H1 (cell line): ENCODE measurements around the gene RAD51B. TPM values are rescaled to one million over a fixed set of nuclear protein-coding genes. Genes with fewer than 3 reads are reported as not detected.

ENCODE experiments used
- CTCF ChIA-PET: fragments of 300-600 bp; sonication (Branson Sonifier 250); formaldehyde crosslinking; loops from one replicate; lab custom pipeline; 2021; ENCODE audit not compliant: partially characterized antibody; lab: Charles Lee
- POLR2A ChIA-PET: fragments of 300-600 bp; sonication (Branson Sonifier 250); formaldehyde crosslinking; loops from one replicate; lab custom pipeline; 2021; ENCODE audit warnings: inconsistent platforms; ENCODE audit not compliant: partially characterized antibody; lab: Charles Lee
- DNase-seq, 2 experiments: peaks; one replicate each; pipeline versions ENCODE4 v3.0.0 to v3.0.0-alpha.2; 2010 to 2022; ENCODE audit warnings: low spot score in 2 of 2, low read depth in 1 of 2, mixed read lengths in 1 of 2
- FAIRE-seq: peaks from 2 replicates; lab custom pipeline; 2011; peaks lifted over from hg19 to GRCh38; lab: Jason Lieb, UNC
- H2AFZ ChIP-seq: 2 replicates; pipeline ENCODE4 v1.8.1; 2012; ENCODE audit warnings: low read length, inconsistent platforms
- H2AK5ac ChIP-seq: 2 replicates; pipeline ENCODE4 v1.6.1; 2013; ENCODE audit warnings: low read depth, low read length
- H2BK120ac ChIP-seq: replicated peaks from 2 replicates; pipeline ENCODE3; 2013; ENCODE audit warnings: low read depth, low read length, inconsistent platforms
- H2BK12ac ChIP-seq: 2 replicates; pipeline ENCODE4 v1.6.1; 2013; ENCODE audit warnings: low read depth, low read length
- H2BK15ac ChIP-seq: 2 replicates; pipeline ENCODE4 v1.6.1; 2013; ENCODE audit warnings: low read length
- H2BK20ac ChIP-seq: 2 replicates; pipeline ENCODE4 v1.6.1; 2013; ENCODE audit warnings: low read length
- H2BK5ac ChIP-seq: 2 replicates; pipeline ENCODE4 v1.6.1; 2013; ENCODE audit warnings: low read depth, low read length
- H3K14ac ChIP-seq: 2 replicates; pipeline ENCODE4 v1.6.1; 2013; ENCODE audit warnings: inconsistent platforms; ENCODE audit not compliant: insufficient read length
- H3K18ac ChIP-seq: 2 replicates; pipeline ENCODE4 v1.6.1; 2013; ENCODE audit warnings: low read length; ENCODE audit errors: extremely low read depth
- H3K23ac ChIP-seq: 2 replicates; pipeline ENCODE4 v1.6.1; 2013; ENCODE audit warnings: inconsistent platforms; ENCODE audit not compliant: insufficient read length
- H3K23me2 ChIP-seq: 2 replicates; pipeline ENCODE4 v1.6.1; 2013; ENCODE audit warnings: low read depth, low read length
- H3K27ac ChIP-seq: 2 replicates; pipeline ENCODE4 v1.6.1; 2011; ENCODE audit warnings: low read depth, low read length, inconsistent platforms
- H3K27me3 ChIP-seq, 4 experiments: replicated peaks in 1 of 4; 1 replicate in 1 of 4; 2 replicates in 3 of 4; pipeline versions ENCODE4 v1.6.1 to v1.8.1; 2011 to 2013; ENCODE audit warnings: low read length in 3 of 4, mild to moderate bottlenecking in 3 of 4, inconsistent platforms in 2 of 4, mixed read lengths in 2 of 4, moderate library complexity in 1 of 4; ENCODE audit not compliant: control insufficient read depth in 3 of 4, insufficient read depth in 3 of 4; ENCODE audit errors: extremely low read depth in 1 of 4
- H3K36me3 ChIP-seq, 4 experiments: 2 replicates each; pipeline versions ENCODE4 v1.6.1 to v1.8.1; 2011 to 2013; ENCODE audit warnings: mild to moderate bottlenecking in 4 of 4, low read length in 3 of 4, moderate library complexity in 2 of 4, control low read depth in 1 of 4, inconsistent platforms in 1 of 4; ENCODE audit not compliant: insufficient read depth in 4 of 4, control insufficient read depth in 2 of 4
- H3K4ac ChIP-seq: replicated peaks from 2 replicates; pipeline ENCODE3; 2013; ENCODE audit warnings: low read length, low read depth, mixed read lengths, inconsistent platforms; ENCODE audit not compliant: insufficient read length
- H3K4me1 ChIP-seq, 4 experiments: replicated peaks in 1 of 4; 1 replicate in 1 of 4; 2 replicates in 3 of 4; pipeline versions ENCODE4 v1.6.1 to v1.8.1; 2011 to 2013; ENCODE audit warnings: low read length in 3 of 4, inconsistent platforms in 2 of 4, mixed read lengths in 1 of 4; ENCODE audit not compliant: insufficient read depth in 4 of 4, control insufficient read depth in 3 of 4
- H3K4me2 ChIP-seq, 2 experiments: 2 replicates each; pipeline versions ENCODE4 v1.6.1 to v1.8.1; 2011 to 2013; ENCODE audit warnings: low read depth in 2 of 2, low read length in 2 of 2, control low read depth in 1 of 2, inconsistent platforms in 1 of 2, mild to moderate bottlenecking in 1 of 2; ENCODE audit not compliant: insufficient read depth in 1 of 2
- H3K4me3 ChIP-seq, 4 experiments: fragments of 200-600, 300-600 bp in 1 of 4; sonication (generic), shearing (Covaris generic), sonication (Bioruptor Twin) in 1 of 4; 2 replicates each; pipeline versions ENCODE4 v1.5.1 to v1.8.1; 2011 to 2016; ENCODE audit warnings: low read length in 4 of 4, low read depth in 3 of 4, control low read depth in 2 of 4, inconsistent platforms in 2 of 4, mild to moderate bottlenecking in 2 of 4, mixed read lengths in 1 of 4, moderate library complexity in 1 of 4; ENCODE audit not compliant: insufficient read depth in 2 of 4; ENCODE audit errors: extremely low read depth in 1 of 4
- H3K56ac ChIP-seq: replicated peaks from 2 replicates; pipeline ENCODE3; 2013; ENCODE audit warnings: low read depth, mild to moderate bottlenecking, mixed read lengths, low read length, inconsistent platforms; ENCODE audit not compliant: insufficient read length
- H3K79me1 ChIP-seq: 2 replicates; pipeline ENCODE4 v1.6.1; 2013; ENCODE audit warnings: low read depth, low read length, control low read depth
- H3K79me2 ChIP-seq, 2 experiments: 2 replicates each; pipeline versions ENCODE4 v1.6.1 to v1.8.1; 2012 to 2013; ENCODE audit warnings: low read length in 2 of 2, mild to moderate bottlenecking in 2 of 2, inconsistent platforms in 1 of 2; ENCODE audit not compliant: insufficient read depth in 2 of 2, control insufficient read depth in 1 of 2
- H3K9ac ChIP-seq, 4 experiments: replicated peaks in 1 of 4; 1 replicate in 1 of 4; 2 replicates in 3 of 4; pipeline versions ENCODE4 v1.6.1 to v1.8.1; 2011 to 2013; ENCODE audit warnings: low read depth in 3 of 4, low read length in 3 of 4, control low read depth in 2 of 4, mild to moderate bottlenecking in 2 of 4, moderate library complexity in 2 of 4, inconsistent platforms in 1 of 4; ENCODE audit errors: extremely low read depth in 1 of 4
- H3K9me3 ChIP-seq, 2 experiments: 2 replicates each; pipeline versions ENCODE4 v1.6.1 to v1.8.1; 2012 to 2013; ENCODE audit warnings: mild to moderate bottlenecking in 2 of 2, moderate library complexity in 2 of 2, control low read depth in 1 of 2, inconsistent platforms in 1 of 2, low read depth in 1 of 2, low read length in 1 of 2, mixed read lengths in 1 of 2; ENCODE audit not compliant: insufficient read depth in 2 of 2
- H4K20me1 ChIP-seq, 2 experiments: replicated peaks in 1 of 2; 2 replicates each; pipeline versions ENCODE3 to v1.8.1; 2011 to 2013; ENCODE audit warnings: inconsistent platforms in 2 of 2, low read length in 2 of 2, mild to moderate bottlenecking in 1 of 2; ENCODE audit not compliant: insufficient read depth in 2 of 2, control insufficient read depth in 1 of 2
- H4K5ac ChIP-seq: 2 replicates; pipeline ENCODE4 v1.6.1; 2013; ENCODE audit warnings: low read length, low read depth, mixed read lengths, inconsistent platforms; ENCODE audit not compliant: insufficient read length
- H4K8ac ChIP-seq: 2 replicates; pipeline ENCODE4 v1.8.0; 2013; ENCODE audit warnings: mild to moderate bottlenecking, moderate library complexity, low read length, inconsistent platforms; ENCODE audit not compliant: insufficient read depth; ENCODE audit errors: extremely low read depth
- H4K91ac ChIP-seq: replicated peaks from 2 replicates; pipeline ENCODE3; 2013; ENCODE audit warnings: low read length, mixed read lengths, inconsistent platforms; ENCODE audit not compliant: insufficient read length
- BCL11A ChIP-seq, 2 experiments: IDR thresholded peaks; one replicate each; pipeline ENCODE4 v1.6.1; 2011; ENCODE audit warnings: low read depth in 2 of 2, low read length in 2 of 2, mild to moderate bottlenecking in 2 of 2
- CHD2 ChIP-seq: IDR thresholded peaks from 2 replicates; pipeline ENCODE4 v1.6.1; 2012; ENCODE audit warnings: low read length, improper control_type of control experiment
- CREB1 ChIP-seq: IDR thresholded peaks from 2 replicates; pipeline ENCODE4 v1.6.1; 2012; ENCODE audit warnings: inconsistent platforms
- CTBP2 ChIP-seq: IDR thresholded peaks from 2 replicates; pipeline ENCODE4 v1.7.0; 2011; ENCODE audit warnings: borderline replicate concordance, mild to moderate bottlenecking, moderate library complexity, mixed read lengths, low read length; ENCODE audit not compliant: insufficient read depth, insufficient read length
- FOSL1 ChIP-seq: IDR thresholded peaks from 2 replicates; pipeline ENCODE4 v1.6.1; 2011; ENCODE audit warnings: mild to moderate bottlenecking, low read depth, low read length, moderate library complexity; ENCODE audit not compliant: insufficient read depth
- GABPA ChIP-seq: IDR thresholded peaks from 2 replicates; pipeline ENCODE4 v1.6.1; 2011; ENCODE audit warnings: mild to moderate bottlenecking, low read length, moderate library complexity, borderline replicate concordance; ENCODE audit not compliant: insufficient read depth
- KDM1A ChIP-seq: fragments of 200-600, 300-600 bp; sonication (generic); IDR thresholded peaks from 2 replicates; pipeline ENCODE4 v1.7.1; 2016; ENCODE audit warnings: mild to moderate bottlenecking, low read length, borderline replicate concordance
- KDM4A ChIP-seq: IDR thresholded peaks from one replicate; pipeline ENCODE4 v1.7.1; 2012; ENCODE audit warnings: low read depth, mild to moderate bottlenecking, moderate library complexity, low read length, inconsistent platforms; ENCODE audit not compliant: severe bottlenecking
- NRF1 ChIP-seq: IDR thresholded peaks from 2 replicates; pipeline ENCODE4 v1.6.1; 2011; ENCODE audit warnings: mild to moderate bottlenecking, low read depth, low read length, improper control_type of control experiment
- RFX5 ChIP-seq: IDR thresholded peaks from 2 replicates; pipeline ENCODE4 v1.6.1; 2011; ENCODE audit warnings: low read depth, low read length, improper control_type of control experiment, borderline replicate concordance
- SIN3A ChIP-seq, 2 experiments: IDR thresholded peaks in 1 of 2; conservative IDR thresholded peaks in 1 of 2; 2 replicates each; pipeline ENCODE4 v1.6.1; 2011 to 2012; ENCODE audit warnings: low read length in 2 of 2, improper control_type of control experiment in 1 of 2, low read depth in 1 of 2, mild to moderate bottlenecking in 1 of 2
- SUZ12 ChIP-seq: fragments of 200-600 bp; sonication (generic); IDR thresholded peaks from 2 replicates; pipeline ENCODE4 v1.6.1; 2012; ENCODE audit warnings: mild to moderate bottlenecking, inconsistent platforms, low read length, moderate library complexity, mixed read lengths
- WGBS, 2 experiments: shearing (Covaris generic) in 1 of 2; methylation state at CpG; one replicate each; pipeline versions ENCODE4 v1.1.6 to v1.1.7; 2013 to 2015; ENCODE audit warnings: low lambda C conversion rate in 2 of 2, mixed read lengths in 2 of 2, inconsistent platforms in 1 of 2, low coverage in 1 of 2, missing lambda C conversion rate in 1 of 2; ENCODE audit not compliant: insufficient replicate concordance in 2 of 2, insufficient coverage in 1 of 2, insufficient read length in 1 of 2; ENCODE audit errors: extremely low coverage in 1 of 2, missing lambda C conversion rate in 1 of 2; 5-methylcytosine and 5-hydroxymethylcytosine counted together
- polyA plus RNA-seq, 7 experiments: library from polyadenylated mRNA; depleted of rRNA in 3 of 7; stranded (reverse) in 5 of 7; unstranded in 2 of 7; fragments of >200 nt in 5 of 7; fragments of 200-250 nt in 2 of 7; gene quantifications; 1 replicate in 5 of 7; 2 replicates in 1 of 7; 4 replicates in 1 of 7; pipeline versions ENCODE4 v1.2.1 to v1.2.3, GENCODE V29; 2011 to 2013; ENCODE audit warnings: missing spikeins in 2 of 7, mixed read lengths in 2 of 7
- total RNA-seq: library from RNA; stranded (reverse); fragmentation: NEBNext Ultra II Directional; extraction: Animal tissue kit (Norgen Biotek cat#: 25700); gene quantifications from 2 replicates; pipeline ENCODE4 v1.2.1, GENCODE V29; 2021

RAD51B gene
- total and polyA plus RNA-seq, 2 of the 8 experiments (the other 6 are each of a cell fraction or from before 2014, with no cell fraction given), result 3.9 to 14.9 TPM

- Histone ChIP-seq H3K27ac (no peak overlapping the region), H3K18ac (no peak overlapping the region), H4K20me1 (no peaks in the 10 kb centered on the region), H3K23me2 (no peaks in the 10 kb centered on the region), H2BK20ac (no peak overlapping the region), H3K9ac (no peak overlapping the region), H3K4me3 (no peak overlapping the region)
- no peak for TF ChIP-seq GABPA
- no peak for TF ChIP-seq CREB1
- TF ChIP-seq RFX5, result no peak
- no peak for TF ChIP-seq SUZ12
- no peak for TF ChIP-seq KDM1A
- no peak for TF ChIP-seq FOSL1
- TF ChIP-seq KDM4A, result no peak
- TF ChIP-seq NRF1, result no peak
- no peak for TF ChIP-seq SIN3A (conservative IDR thresholded peaks at IDR 0.05 in 1 of 2, IDR thresholded peaks at IDR 0.05 in 1 of 2; ENCODE audit: low read depth in 1 of 2, low read length in 2 of 2)
- no peak for TF ChIP-seq BCL11A (IDR thresholded peaks at IDR 0.05; ENCODE audit: low read depth in 2 of 2, low read length in 2 of 2)
- no peak for TF ChIP-seq CTBP2
- TF ChIP-seq CHD2, result no peak
- TF ChIP-seq, all 59 proteins: peak for 0
- Histone ChIP-seq H2BK120ac (no peak overlapping the region), H3K4me1 (peaks cover 0 to 17% (median 8%) of the 10 kb centered on the region in 4 experiments; a peak in 5 of 7 replicates), H3K79me2 (no peaks in the 10 kb centered on the region), H4K8ac (no peak overlapping the region), H3K56ac (no peak overlapping the region), H3K36me3 (no peaks in the 10 kb centered on the region), H2BK5ac (no peak overlapping the region), H3K9me3 (no peaks in the 10 kb centered on the region), H2AFZ (no peak overlapping the region), H4K5ac (no peak overlapping the region), H2BK15ac (no peak overlapping the region), H2BK12ac (no peak overlapping the region), H3K27me3 (no peaks in the 10 kb centered on the region; a peak in 1 of 7 replicates), H4K91ac (no peak overlapping the region), H3K4ac (no peak overlapping the region), H3K23ac (no peak overlapping the region), H3K14ac (no peak overlapping the region), H3K4me2 (no peak overlapping the region), H2AK5ac (no peak overlapping the region), H3K79me1 (no peaks in the 10 kb centered on the region)
- CTCF ChIA-PET, result interaction anchor here (0.7 kb wide), 1 partner anchor 25 kb away, joined by 4 read pairs; no protein-coding TSS in a partner anchor
- POLR2A ChIA-PET, result no interaction called here
- FAIRE-seq (no peak), DNase-seq (no peak)
- 81% methylated on average over 10 of the region's 10 CpGs; no CpG with 5 or more reads in 1 of the 2 experiments for WGBS, 2 experiments
Observed at GRCh38 chr14:68604822-68605221, 785.2 kb downstream of the RAD51B start.
